Measurements from ENCODE around the gene NXPH3.

Gene NXPH3

DNA sequence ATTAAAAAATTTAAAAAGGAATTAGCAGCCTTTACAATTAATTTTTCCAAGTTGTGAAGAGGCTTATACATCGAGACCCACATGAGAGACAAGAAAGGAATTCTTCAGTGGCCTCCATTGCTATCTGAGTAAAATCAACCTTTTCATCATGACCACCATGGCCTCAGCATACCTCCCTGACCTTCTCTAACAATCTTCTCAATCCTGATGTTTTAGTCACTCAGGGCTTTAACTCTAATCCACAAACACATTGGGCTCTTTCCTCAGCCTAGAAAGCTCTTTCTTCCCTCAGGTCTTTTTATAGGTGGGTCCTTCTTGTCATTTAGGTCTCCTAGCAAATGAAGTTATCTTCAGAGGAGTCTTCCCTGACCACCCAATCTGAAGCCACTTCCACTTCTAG, 55.8 kb downstream of the NXPH3 start:
- no peak for DNase-seq (ENCODE audit: low read depth in 2 of 2)
- no peak for TF ChIP-seq CTCF (IDR thresholded peaks at IDR 0.05; ENCODE audit: low read depth, low read length)
- H3K4me3 ChIP-seq (replicated peaks in 1 of 2; ENCODE audit: low read depth in 2 of 2, low read length in 2 of 2): no peak overlapping the region
